Hematopoietic multipotent progenitor cell (in vitro differentiated cells): ENCODE measurements around the gene ATG9A. TPM values are rescaled to one million over a fixed set of nuclear protein-coding genes. Genes with fewer than 3 reads are reported as not detected.

Source experiments
- DNase-seq, 3 donors: peaks; one replicate each; pipeline ENCODE4 v3.0.0-alpha.2; 2011 to 2015; ENCODE audit warnings: low read depth in 2 of 3, low spot score in 2 of 3
- total RNA-seq: library from RNA; depleted of rRNA; stranded (reverse); fragments of >200 nt; gene quantifications from one replicate; pipeline ENCODE4 v1.2.3, GENCODE V29; 2012

The ATG9A gene
- total RNA-seq, 1 donor = 56.8 TPM

DNA sequence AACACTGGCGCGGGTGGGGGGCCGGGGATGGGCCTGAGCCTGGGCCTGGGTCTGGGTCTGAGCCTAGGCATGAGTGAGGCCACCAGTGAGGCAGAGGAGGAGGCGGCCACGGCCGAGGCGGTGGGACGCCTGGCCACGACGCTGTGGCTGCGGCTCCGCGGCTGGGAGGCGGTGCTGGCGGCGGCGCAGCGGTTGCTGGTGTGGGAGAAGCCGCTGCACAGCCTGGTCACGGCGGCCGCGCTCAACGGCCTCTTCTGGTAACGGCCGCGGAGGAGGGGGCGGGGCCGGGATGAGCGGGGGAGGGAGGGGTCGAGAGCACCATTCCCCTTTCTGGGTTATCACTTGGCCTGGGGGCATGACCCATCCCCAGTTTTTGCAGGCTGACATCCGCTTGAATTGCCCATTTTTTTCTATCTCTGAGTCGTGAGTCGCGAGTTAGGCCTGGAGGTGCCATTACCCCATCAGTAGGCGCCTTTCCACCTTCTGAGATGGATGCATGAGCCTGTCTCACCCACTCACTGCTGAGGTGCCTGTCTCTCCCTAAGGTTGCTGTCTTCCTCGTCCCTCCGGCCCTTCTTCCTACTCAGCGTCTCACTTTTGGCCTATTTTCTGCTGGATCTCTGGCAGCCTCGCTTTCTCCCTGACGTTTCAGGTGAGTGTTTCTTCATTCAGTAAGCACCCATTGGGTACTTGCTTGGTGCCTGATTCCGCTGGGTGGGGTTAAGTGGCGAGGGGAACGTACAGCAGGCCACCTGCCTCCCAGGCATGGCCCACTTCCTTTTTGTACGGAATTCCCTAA is 50.9 kb downstream of the ATG9A start:
- no peak for DNase-seq

DNA sequence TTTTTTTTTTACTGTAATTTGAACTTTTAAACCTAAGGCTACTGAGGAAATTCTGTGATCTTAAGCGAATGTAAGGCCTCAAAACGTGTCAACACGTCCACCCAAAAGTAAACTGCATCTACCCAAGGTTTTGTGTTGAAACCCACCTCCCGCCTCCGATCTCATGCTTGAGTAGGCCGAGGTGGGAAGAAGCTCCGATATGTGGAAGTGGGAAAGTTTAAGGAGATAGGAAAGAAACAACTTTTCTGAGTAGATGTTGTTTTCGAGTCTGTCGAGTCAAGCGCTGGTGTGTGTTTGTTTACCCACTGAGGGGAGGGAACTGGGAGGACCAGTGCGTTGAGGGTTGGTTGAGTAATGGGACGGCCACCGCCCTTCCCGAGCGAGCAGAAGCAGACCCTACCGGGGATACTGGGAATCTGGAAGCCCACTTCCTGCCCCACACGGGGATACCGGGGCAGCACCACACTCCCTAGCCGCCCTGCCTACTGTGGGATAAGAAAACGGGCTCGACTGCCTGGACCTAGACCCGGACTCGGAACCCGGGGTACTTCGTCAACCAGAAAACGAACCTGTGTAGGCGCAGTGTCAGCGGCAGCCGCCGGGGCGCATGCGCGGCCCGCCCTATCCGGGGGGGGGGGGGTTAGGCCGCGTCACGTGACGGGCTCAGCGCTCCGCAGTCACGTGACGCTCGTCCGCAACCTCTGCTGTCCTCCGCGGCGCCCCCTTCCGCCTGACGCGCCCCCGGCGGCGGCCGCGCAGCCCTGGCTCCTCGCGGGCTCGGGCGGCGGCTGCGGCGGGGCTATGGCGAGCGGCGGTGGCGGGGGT is 51.7 kb downstream of the ATG9A start, which contains the start of gene RETREG2:
RETREG2 (plus strand) TSS at position 724 of the 825 bp plus-strand sequence; CDS start at position 802, 78 bp downstream.
- DNase-seq = peak; percentile 91 to 93 (median 91)

DNA sequence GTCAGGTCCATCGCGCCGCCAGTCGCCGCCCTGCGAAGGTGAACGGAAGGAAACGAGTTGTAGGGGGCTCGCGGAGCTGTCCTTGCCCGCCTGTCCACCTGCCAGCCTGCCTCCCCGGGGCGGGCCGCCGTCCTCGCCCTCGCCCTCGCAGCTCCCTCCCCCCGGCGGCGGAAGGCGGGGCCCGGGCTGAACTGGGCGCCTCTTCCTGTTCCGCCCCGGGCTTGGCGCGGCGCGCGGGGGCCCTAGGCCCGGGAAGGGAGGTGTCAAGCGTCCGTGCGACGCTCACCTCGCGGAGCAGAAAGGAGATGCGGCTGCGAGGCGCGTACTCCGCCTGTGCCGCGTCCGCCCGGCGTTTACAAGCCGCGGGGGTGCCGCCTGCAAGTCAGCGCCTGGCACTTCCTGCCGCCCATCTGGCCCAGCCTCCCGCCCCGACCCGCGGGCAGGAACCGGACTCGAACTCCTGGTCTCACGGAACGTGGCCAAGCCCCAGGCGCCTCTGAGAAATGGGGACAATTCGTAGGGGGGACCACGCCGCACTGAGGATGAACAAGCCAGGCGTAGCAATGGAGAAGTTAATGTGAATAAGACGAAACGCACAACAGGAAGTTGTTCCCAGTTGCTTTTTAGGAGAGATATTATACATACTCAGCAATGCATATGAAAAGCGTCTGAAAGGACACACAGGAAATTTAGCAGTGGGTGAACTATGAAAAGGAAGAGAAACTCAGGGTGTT is 52.5 kb downstream of the ATG9A start, which contains the start of gene CNPPD1:
CNPPD1 (minus strand) TSS at position 108 of the 734 bp plus-strand sequence; CDS start at position 11, 97 bp downstream.
- DNase-seq = peak; percentile 71 to 87 (median 87)

DNA sequence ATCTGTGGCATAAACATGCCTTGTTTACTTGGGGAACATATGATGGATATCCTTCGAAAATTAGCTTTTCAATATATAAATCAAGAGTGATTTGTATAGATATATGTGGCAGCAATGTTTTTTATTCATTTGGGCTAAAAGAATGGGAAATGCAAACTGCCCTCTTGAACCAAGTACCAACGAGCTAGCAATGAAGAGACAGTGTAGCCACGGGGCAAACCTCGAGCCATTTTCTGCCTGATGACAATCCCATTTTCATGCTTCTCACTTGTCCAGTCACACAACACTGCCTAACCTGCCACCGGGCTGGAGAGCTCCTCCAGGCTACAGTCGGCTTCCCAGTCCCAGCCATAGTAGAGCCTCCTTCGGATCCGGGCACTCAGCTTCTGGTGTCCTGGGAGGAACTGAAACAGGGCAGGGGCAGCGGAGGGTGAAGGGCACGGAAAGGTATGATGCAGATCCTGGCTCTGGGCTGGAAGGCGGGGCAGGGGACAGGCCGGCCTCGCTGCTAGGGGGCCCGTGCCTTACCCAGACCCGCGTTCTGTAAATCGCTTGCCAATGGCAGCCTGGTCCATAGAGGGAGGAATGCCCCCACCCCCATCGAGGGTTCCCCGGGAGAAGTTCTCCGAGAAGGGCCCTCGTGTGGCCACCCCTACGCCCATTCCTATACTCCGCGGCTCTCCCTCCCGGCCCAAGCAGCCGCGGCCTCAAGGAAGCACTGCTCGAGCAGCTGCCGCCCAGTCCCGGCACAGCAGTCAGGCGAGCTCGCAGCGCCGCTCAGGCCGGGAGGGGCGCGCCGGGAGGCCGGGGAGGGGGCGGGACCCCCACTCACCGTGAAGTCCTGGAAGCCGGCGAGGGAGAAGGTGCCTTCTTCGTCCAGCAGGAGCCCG is 53.3 kb downstream of the ATG9A start:
- peak in 1 of 3 donors; percentile 28 for DNase-seq

DNA sequence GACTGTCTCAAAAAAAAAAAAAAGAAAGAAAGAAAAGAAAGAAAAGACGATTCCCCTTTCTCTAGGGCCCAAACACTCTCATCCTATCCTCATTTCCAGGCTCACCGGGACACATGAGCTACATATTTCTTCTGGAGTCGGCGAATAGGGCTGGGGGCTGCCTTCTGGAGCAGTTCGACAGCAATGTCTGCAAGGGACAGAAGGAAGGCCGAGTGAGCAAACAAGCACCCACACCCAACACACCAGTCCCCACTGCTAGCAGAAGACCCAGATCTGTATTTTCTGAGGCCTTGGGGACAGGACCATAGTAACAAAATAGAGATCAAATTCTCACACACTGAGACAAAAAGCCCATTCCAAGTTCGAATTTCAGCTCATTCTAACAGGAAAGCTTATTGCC is 54.0 kb downstream of the ATG9A start:
- no peak for DNase-seq

DNA sequence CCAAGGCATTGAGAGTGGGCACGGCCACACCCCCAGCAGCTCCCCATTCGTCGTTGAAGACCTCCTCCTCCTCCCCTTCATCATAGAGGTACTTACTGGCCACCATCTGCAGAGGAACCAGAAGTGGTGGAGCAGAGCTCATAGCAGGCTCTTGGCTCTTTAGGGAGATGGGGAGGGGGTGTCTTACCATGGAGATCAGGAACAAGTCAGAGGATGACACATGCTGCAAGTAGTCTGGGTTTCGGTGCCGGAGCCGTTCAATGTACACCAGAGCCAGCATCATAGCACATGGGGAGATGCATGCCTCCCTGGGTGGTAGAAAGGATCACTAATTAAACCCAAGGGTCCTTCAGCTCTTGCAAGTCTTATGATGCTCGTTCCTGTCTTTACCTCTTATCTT is 54.6 kb downstream of the ATG9A start:
- DNase-seq = no peak

DNA sequence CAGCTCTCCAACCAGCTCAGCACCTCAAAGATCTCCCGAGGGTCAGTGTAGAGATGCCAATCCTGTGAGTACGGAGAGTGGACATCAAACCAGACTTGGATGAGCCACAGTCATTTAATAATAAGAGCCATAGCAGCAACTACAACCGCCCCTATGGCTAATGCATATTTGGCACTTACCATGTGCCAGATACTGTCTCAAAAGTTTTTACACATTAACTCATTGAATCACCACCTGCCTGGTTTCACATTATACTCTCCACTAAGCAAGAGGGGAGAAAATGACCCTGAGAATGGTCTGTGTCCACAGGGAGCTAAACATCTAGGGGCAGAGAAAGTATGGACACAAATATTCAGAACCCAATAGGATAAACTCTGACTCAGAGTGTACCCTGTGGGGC is 55.3 kb downstream of the ATG9A start:
- no peak for DNase-seq

DNA sequence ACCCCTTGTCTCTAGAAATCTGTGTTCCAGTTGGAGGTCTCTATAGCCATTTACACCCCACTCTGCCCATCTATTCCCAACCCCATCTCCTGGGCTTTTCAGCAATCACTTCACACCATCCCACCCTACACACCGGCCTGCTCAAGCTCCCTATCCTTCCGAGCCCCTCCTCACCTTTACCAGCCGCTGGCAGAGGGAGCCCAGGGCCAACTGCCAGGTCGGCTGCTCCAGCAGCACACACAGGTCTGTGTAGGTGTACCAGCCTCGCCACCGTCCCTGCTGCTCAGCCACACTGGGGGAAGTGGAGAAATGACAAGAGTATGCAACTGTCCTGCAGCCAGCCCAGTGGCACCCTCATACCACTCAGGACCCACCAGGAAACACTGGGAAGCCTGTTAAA is 56.3 kb downstream of the ATG9A start:
- DNase-seq = no peak

DNA sequence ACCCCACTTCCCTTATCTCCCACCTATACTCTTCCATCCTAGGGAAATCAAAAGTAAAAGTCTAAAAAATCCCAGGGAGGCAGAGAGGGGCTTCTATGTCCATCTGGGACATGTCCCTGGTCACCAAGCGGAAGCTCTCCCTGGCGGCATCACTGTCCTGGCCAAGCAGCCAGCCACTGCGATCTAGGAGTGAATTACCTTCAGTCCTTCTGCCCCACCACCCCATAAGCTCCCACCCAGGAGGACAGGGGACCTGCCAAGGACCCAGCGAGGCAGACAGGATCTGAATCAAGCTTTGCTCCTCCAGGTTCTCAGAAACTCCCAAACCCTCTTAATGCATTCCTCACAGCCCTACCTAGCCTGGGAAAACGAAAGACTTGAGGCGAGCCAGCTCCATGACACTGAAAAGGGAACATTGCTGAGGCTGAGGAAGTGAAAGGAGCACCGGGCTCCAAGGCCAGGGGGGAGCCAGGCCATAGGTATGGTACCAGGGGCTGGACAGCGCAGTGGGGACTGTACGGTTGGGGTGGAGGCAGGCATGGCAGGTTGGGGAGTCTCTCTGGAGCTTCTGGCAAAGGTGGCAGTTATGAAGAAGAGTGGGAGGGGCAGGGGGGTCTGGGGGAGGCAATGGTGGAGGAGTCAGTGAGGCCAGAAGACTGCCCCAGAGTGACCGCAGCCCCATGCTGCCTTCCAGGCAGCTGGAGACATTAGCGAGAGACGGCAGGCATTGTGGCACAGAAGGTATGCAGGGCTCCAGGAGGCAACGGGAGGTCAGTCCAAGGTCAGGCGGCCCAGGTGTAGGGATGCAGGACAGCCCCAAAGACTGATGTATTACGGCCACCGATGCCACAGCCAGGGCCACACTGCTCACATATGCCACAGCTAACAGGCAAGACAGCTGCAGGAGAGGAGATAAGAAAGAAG is 56.9 kb downstream of the ATG9A start:
- DNase-seq = no peak

DNA sequence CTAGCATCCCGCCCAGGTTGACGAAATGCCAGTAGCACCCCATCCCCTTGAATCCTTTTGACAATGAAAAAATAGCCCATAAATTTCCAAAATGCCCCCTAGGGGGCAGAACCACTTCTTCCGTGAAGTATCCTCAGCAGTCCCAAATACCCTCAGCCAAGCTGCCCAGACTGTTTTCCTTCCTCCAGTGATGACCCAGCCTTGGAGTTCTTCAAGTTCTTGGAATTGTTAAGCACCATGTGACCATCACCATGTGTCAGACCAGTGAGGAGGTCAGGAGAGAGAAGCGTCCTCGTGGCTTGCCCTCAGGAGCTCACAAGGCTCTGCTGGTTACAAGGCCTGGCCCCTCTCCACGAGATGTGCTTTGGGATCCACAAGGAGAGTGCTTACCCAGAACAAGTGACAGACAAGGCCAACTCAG is 58.2 kb downstream of the ATG9A start:
- DNase-seq = peak in 2 of 3 donors; percentile 21 to 52

DNA sequence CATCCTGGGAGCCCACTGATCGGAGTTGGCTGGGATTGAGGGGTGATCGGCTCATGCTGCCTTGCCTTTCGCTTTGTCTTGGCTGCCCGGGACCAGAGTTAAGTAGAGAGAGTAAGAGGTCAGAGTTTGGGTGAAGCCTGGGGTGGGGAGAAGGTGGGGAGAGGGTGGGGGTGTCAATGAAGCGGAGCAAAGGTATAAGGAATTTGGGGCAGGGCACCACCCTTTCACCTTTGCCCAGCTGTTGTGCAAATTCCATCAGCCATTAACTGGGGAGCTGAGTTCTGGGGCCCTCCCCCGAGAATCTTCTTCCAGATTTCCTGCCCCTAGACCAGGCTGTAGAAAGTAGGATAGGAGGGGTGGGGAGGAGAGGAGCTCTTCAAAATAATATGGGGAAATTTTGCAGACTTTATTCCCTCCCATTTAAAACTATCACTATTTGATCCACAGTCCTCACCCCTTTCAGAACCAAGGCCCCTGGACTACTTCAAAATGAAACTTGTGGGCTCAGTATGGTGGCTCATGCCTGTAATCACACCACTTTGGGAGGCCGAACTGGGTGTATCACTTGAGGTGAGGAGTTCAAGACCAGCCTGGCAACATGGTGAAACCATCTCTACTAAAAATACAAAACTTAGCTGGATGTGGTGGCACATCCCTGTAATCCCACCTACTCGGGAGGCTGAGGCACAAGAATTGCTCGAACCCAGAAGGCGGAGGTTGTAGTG is 59.3 kb downstream of the ATG9A start, which contains the start of gene SLC23A3:
SLC23A3 (minus strand) TSS at position 100 of the 725 bp plus-strand sequence; CDS start at position 55, 45 bp downstream.
- no peak for DNase-seq

Other genes starting within 250 kb of the ATG9A start
- not detected for gene FEV, start 244.5 kb downstream of the ATG9A start, total RNA-seq
- not detected for gene CRYBA2, start 236.2 kb downstream of the ATG9A start, total RNA-seq
- gene CFAP65, start 188.1 kb downstream of the ATG9A start, total RNA-seq = not detected
- 0.27 TPM for gene IHH, start 168.7 kb downstream of the ATG9A start, total RNA-seq
- gene NHEJ1, start 68.8 kb downstream of the ATG9A start, total RNA-seq = 27.2 TPM
- 0.27 TPM for gene SLC23A3, start 59.6 kb downstream of the ATG9A start, total RNA-seq
- gene CNPPD1, start 52.7 kb downstream of the ATG9A start, total RNA-seq = 60.1 TPM
- 108 TPM for gene RETREG2, start 51.4 kb downstream of the ATG9A start, total RNA-seq
- gene ZFAND2B, start 22.9 kb downstream of the ATG9A start, total RNA-seq = 87.8 TPM
- 11.3 TPM for gene ABCB6, start 10.7 kb downstream of the ATG9A start, total RNA-seq
- gene ANKZF1, start 170 bp upstream of the ATG9A start, total RNA-seq = 38.5 TPM
- 21.8 TPM for gene GLB1L, start 15.8 kb upstream of the ATG9A start, total RNA-seq
- gene STK16, start 15.8 kb upstream of the ATG9A start, total RNA-seq = 39.6 TPM
- gene TUBA4B, start 23.6 kb upstream of the ATG9A start, total RNA-seq = not detected
- 22.9 TPM for gene TUBA4A, start 24.3 kb upstream of the ATG9A start, total RNA-seq
- gene DNAJB2, start 49.7 kb upstream of the ATG9A start, total RNA-seq = 24.8 TPM
- gene PTPRN, start 79.8 kb upstream of the ATG9A start, total RNA-seq = under 0.01 TPM
- gene RESP18, start 103.1 kb upstream of the ATG9A start, total RNA-seq = not detected
- 118 TPM for gene DNPEP, start 158.3 kb upstream of the ATG9A start, total RNA-seq
- gene DES, start 188.7 kb upstream of the ATG9A start, total RNA-seq = not detected
- 0.81 TPM for gene SPEG, start 205.2 kb upstream of the ATG9A start, total RNA-seq